Tibial nerve (tissue), 4 donors: Measurements from ENCODE around the gene CRB1.

Source experiments
- EP300 ChIP-seq, 2 donors: sonication (generic); formaldehyde crosslinking; IDR thresholded peaks; one replicate each; pipeline ENCODE4 v1.6.1; 2017; ENCODE audit warnings: antibody characterized with exemption in 2 of 2, mild to moderate bottlenecking in 1 of 2
- TF ChIP-seq, protein P1 (sequence below), 5 experiments: fragments of 200-600 bp in 3 of 5; fragments of 450-650 bp in 2 of 5; sonication (generic) in 3 of 5; IDR thresholded peaks; one replicate each; pipeline ENCODE4 v1.5.1; 2016 to 2019; ENCODE audit warnings: antibody characterized with exemption in 5 of 5, mild to moderate bottlenecking in 3 of 5, moderate library complexity in 2 of 5

GRCh38 chr1:197515421-197515820 lies 247.4 kb downstream of the CRB1 start:
- TF ChIP-seq, protein P1, sequence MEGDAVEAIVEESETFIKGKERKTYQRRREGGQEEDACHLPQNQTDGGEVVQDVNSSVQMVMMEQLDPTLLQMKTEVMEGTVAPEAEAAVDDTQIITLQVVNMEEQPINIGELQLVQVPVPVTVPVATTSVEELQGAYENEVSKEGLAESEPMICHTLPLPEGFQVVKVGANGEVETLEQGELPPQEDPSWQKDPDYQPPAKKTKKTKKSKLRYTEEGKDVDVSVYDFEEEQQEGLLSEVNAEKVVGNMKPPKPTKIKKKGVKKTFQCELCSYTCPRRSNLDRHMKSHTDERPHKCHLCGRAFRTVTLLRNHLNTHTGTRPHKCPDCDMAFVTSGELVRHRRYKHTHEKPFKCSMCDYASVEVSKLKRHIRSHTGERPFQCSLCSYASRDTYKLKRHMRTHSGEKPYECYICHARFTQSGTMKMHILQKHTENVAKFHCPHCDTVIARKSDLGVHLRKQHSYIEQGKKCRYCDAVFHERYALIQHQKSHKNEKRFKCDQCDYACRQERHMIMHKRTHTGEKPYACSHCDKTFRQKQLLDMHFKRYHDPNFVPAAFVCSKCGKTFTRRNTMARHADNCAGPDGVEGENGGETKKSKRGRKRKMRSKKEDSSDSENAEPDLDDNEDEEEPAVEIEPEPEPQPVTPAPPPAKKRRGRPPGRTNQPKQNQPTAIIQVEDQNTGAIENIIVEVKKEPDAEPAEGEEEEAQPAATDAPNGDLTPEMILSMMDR (IDR thresholded peaks at IDR 0.05), result no peak
- TF ChIP-seq EP300 (IDR thresholded peaks at IDR 0.05), result no peak
